Heart right ventricle (tissue), 16 donors: ENCODE data around the gene ZNF526. TPM values are rescaled to one million over a fixed set of nuclear protein-coding genes. Genes with fewer than 3 reads are reported as not detected.

Source experiments
- ATAC-seq, 8 donors: fragments of 200-7000 bp; cut with Tn5 transposase; one replicate each; pipeline ENCODE4 v1.9.1; 2020; ENCODE audit warnings: mild to moderate bottlenecking in 8 of 8, moderate library complexity in 8 of 8, moderate number of reproducible peaks in 1 of 8
- DNase-seq, 2 donors: peaks; one replicate each; pipeline ENCODE4 v3.0.0-alpha.2; 2020
- H3K27ac ChIP-seq, 10 donors: fragments of 200-600 bp; sonication (generic) in 2 of 10; one replicate each; pipeline versions ENCODE4 v1.5.0 to v1.8.0; 2020 to 2022; ENCODE audit warnings: mild to moderate bottlenecking in 3 of 10
- H3K27me3 ChIP-seq, 7 donors: fragments of 200-600 bp; one replicate each; pipeline ENCODE4 v1.8.0; 2021 to 2022; ENCODE audit warnings: mild to moderate bottlenecking in 2 of 7
- H3K36me3 ChIP-seq, 9 donors: fragments of 200-600 bp; sonication (generic) in 1 of 9; one replicate each; pipeline versions ENCODE4 v1.5.0 to v1.8.0; 2020 to 2022; ENCODE audit warnings: mild to moderate bottlenecking in 2 of 9
- H3K4me1 ChIP-seq, 9 donors: fragments of 200-600 bp; sonication (generic) in 1 of 9; one replicate each; pipeline versions ENCODE4 v1.5.0 to v1.8.0; 2020 to 2022; ENCODE audit warnings: mild to moderate bottlenecking in 4 of 9
- H3K4me3 ChIP-seq, 10 donors: fragments of 200-600 bp; sonication (generic) in 2 of 10; one replicate each; pipeline versions ENCODE4 v1.5.0 to v1.8.0; 2020 to 2022; ENCODE audit warnings: mild to moderate bottlenecking in 7 of 10, moderate library complexity in 2 of 10
- H3K9me3 ChIP-seq, 11 donors: fragments of 200-600 bp in 10 of 11; sonication (generic) in 2 of 11; one replicate each; pipeline versions ENCODE4 v1.5.0 to v1.8.0; 2013 to 2022; ENCODE audit warnings: mild to moderate bottlenecking in 2 of 11, control low read depth in 1 of 11, moderate library complexity in 1 of 11
- CTCF ChIP-seq, 9 donors: fragments of 200-600 bp; sonication (generic) in 2 of 9; IDR thresholded peaks; one replicate each; pipeline versions ENCODE4 v1.5.0 to v1.8.0; 2021 to 2022; ENCODE audit warnings: antibody characterized with exemption in 9 of 9, mild to moderate bottlenecking in 5 of 9, moderate library complexity in 1 of 9
- WGBS, 2 donors: extraction: QIAGEN DNeasy Blood & Tissue Kit; methylation state at CpG; one replicate each; pipeline ENCODE4 v1.1.7; 2013; ENCODE audit warnings: inconsistent platforms in 1 of 2; 5-methylcytosine and 5-hydroxymethylcytosine counted together
- intact Hi-C, 10 donors: fragments of 100-400 bp; cut with DNase I; formaldehyde crosslinking; loops; one replicate each; pipeline versions ENCODE4 v1.11.1 to v1.14.2; 2022
- polyA plus RNA-seq, 2 donors: library from polyadenylated mRNA; stranded (reverse); fragments of 200-250 nt; gene quantifications; one replicate each; pipeline ENCODE4 v1.2.3, GENCODE V29; 2013
- total RNA-seq, 10 donors: library from RNA; stranded (reverse); fragmentation: NEBNext Ultra II Directional in 3 of 10; extraction: Animal tissue kit (Norgen Biotek cat#: 25700) in 3 of 10; gene quantifications; one replicate each; pipeline versions ENCODE4 v1.2.1 to v1.2.4, GENCODE V29; 2021 to 2023
- donor health status: Arrhythmogenic right ventricular cardiomyopathy.
- donor health status: ischemic (EF 13 %, LVEDD 7.1; RV severe dilation, severe dysfunction).
- donor health status: healthy with polysubstance abuse.
- donor health status: DM: no; HTN: yes; CAD: no.
- donor health status: DM: no; HTN: no; CAD: no.
- donor health status: ischemic (EF 25% LVEDD 6.9; RV normal size, moderate dysfunction).
- donor health status: ischemic (EF 25% LVEDD 5.7; RV mildly dilated, moderate dysfunction).
- donor health status: healthy.
- donor health status: DM: yes; HTN: yes; CAD: no.
- donor health status: Ischemic cardiomyopathy.
- donor health status: ischemic (EF 35%, LVEDD 5.7; RV mildly dilated, moderate dysfunction).
- donor health status: nonischemic (EF 11% LVEDD 7.7; RV severe dilation, severe dysfunction).
- donor health status: DM: yes; HTN: yes; CAD: no.
- donor health status: PGD.
- donor health status: ischemic (EF 29% LVEDD 5.4; RV normal size, mild dysfunction).
- donor health status: nonischemic (EF 23%, LVEDD 6.1; RV moderate dilation, normal function).

ZNF526 gene
- total and polyA plus RNA-seq, 12 donors: 3.2 to 7.0 (median 5.1) TPM

- 3% methylated on average over 79 of the region's 79 CpGs for WGBS, 2 donors
- DNase-seq: peak; percentile 20 to 48
- H3K27ac ChIP-seq: peak overlapping the region in 9 of 10 donors; percentile 78 to 98 (median 86)
- no peaks in the 10 kb centered on the region for H3K27me3 ChIP-seq
- peaks cover 4 to 86% (median 40%) of the 10 kb centered on the region in 9 donors for H3K4me1 ChIP-seq
- H3K36me3 ChIP-seq: peaks cover 0 to 39% (median 20%) of the 10 kb centered on the region in 9 donors
- no peak for TF ChIP-seq CTCF (IDR thresholded peaks at IDR 0.05)
- no peaks in the 10 kb centered on the region for H3K9me3 ChIP-seq
- intact Hi-C loops: no loop called here
- peak; percentile 7 to 35 (median 21) for ATAC-seq
- peak overlapping the region; percentile 70 to 97 (median 78) for H3K4me3 ChIP-seq
Observed at GRCh38 chr19:42216653-42217519, 3.2 kb upstream of the ZNF526 start.

GRCh38 chr19:42217520-42218437 lies 2.3 kb upstream of the ZNF526 start, which contains the start of gene DEDD2:
Gene DEDD2, minus strand, starts transcription at chr19:42217677. Its CDS starts 670 bp downstream, at chr19:42217007.
- Histone ChIP-seq H3K36me3 (peaks cover 0 to 30% (median 13%) of the 10 kb centered on the region in 9 donors), H3K4me1 (peaks cover 4 to 80% (median 40%) of the 10 kb centered on the region in 9 donors), H3K27ac (peak within 1 kb of the TSS in 9 of 10 donors; percentile 78 to 98 (median 86)), H3K4me3 (peak within 1 kb of the TSS; percentile 70 to 97 (median 78)), H3K27me3 (no peaks in the 10 kb centered on the region), H3K9me3 (no peaks in the 10 kb centered on the region)
- intact Hi-C loops: no loop called here
- peak; percentile 82 to 90 (median 86) for ATAC-seq
- peak; percentile 96 to 99 for DNase-seq
- TF ChIP-seq CTCF (IDR thresholded peaks at IDR 0.05): peak in 1 of 9 donors; percentile 10
- 17 to 18% methylated on average over 57 of the region's 57 CpGs for WGBS, 2 donors

DNA sequence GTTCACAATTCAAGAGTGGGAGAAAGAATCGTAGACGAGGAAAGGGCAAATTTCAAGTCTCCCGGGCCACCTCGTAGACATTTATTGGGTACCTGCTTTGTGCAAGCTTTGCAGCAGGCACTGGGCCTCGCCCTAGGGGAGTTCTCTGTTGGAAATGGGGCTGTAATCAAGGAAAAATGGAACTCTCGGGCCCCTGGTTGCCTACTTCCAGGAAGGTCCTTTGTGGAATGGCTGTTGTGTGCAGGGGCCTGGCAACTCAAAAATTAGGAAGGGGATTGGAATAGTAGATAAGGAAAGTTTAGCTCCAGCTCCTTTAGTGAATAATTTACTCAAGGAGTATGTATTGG lies 612 bp downstream of the ZNF526 start:
- DNase-seq (no peak), ATAC-seq (no peak)
- H3K27me3 ChIP-seq: no peaks in the 10 kb centered on the region
- 3% methylated on average over 6 of the region's 6 CpGs for WGBS, 2 donors
- H3K4me3 ChIP-seq: peak overlapping the region; percentile 65 to 96 (median 85)
- H3K9me3 ChIP-seq: no peaks in the 10 kb centered on the region
- peaks cover 4 to 51% (median 39%) of the 10 kb centered on the region in 9 donors for H3K4me1 ChIP-seq
- no peak for TF ChIP-seq CTCF (IDR thresholded peaks at IDR 0.05)
- intact Hi-C loops: loop anchor here in 1 of 10 donors (1.0 kb wide), 1 partner anchor 22 kb away; the partner anchor contains the start of gene GSK3A
- peak overlapping the region in 9 of 10 donors; percentile 68 to 98 (median 81) for H3K27ac ChIP-seq
- peaks cover 0 to 26% (median 16%) of the 10 kb centered on the region in 9 donors for H3K36me3 ChIP-seq
